Measurements from ENCODE around the gene RGS6. TPM values are rescaled to one million over a fixed set of nuclear protein-coding genes. Genes with fewer than 3 reads are reported as not detected.

Gene RGS6
- polyA plus RNA-seq, 3 donors, result not detected

DNA sequence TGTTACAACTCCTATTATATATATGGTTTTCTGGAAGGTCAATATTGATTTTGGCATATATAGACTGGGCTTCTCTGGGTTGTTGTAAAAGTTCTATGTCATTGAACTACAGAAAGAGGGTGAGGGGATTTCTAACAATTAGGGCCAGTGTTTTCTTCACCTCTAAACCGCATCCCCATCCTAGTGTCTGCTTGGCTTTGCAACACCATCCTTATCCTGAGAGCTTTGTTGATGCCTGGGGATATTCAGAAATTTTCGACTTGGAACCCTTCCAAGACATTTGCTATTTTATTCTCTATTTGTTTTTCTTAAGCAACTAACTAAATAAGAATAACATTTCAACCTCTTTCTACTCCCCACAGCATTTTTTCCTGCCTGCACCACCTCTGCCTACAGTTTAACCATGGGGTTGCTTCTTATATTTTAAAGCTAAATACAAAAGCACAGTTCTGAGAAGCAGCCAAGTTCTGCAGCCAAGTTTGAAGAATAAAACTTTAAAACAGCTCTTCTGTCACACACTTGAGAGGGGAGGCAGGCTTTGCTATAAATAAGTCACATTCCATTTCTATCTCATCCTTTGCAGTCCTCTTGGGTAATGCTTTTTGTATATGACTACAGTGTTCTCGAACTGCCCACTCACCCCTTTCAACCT is 53.4 kb downstream of the RGS6 start:
- WGBS (ENCODE audit: insufficient coverage), result 100% methylated on average over 1 of the region's 3 CpGs
- Histone ChIP-seq H3K9me3 (replicated peaks in 1 of 2; ENCODE audit: control insufficient read depth in 1 of 2, insufficient read depth in 1 of 2, low read length in 2 of 2) (no peaks in the 10 kb centered on the region), H3K4me1 (ENCODE audit: control insufficient read depth in 1 of 2, insufficient read depth in 2 of 2, low read length in 2 of 2) (no peaks in the 10 kb centered on the region), H4K20me1 (ENCODE audit: insufficient read depth, low read length) (no peaks in the 10 kb centered on the region), H3K4me2 (replicated peaks; ENCODE audit: extremely low read depth, low read length, poor library complexity, severe bottlenecking) (no peak overlapping the region), H3K4me3 (replicated peaks in 1 of 3; ENCODE audit: low read depth in 2 of 3, low read length in 3 of 3) (no peak overlapping the region), H3K9ac (ENCODE audit: insufficient read depth, low read length, poor library complexity, severe bottlenecking) (no peak overlapping the region), H3K27me3 (ENCODE audit: control insufficient read depth in 2 of 2, insufficient read depth in 2 of 2, low read length in 2 of 2) (no peaks in the 10 kb centered on the region), H3K36me3 (replicated peaks in 1 of 2; ENCODE audit: control insufficient read depth in 1 of 2, insufficient read depth in 2 of 2, low read length in 2 of 2) (no peaks in the 10 kb centered on the region), H3K79me2 (ENCODE audit: insufficient read depth, low read length) (no peaks in the 10 kb centered on the region), H3K27ac (ENCODE audit: low read depth in 1 of 2, low read length in 2 of 2) (no peak overlapping the region), H2AFZ (ENCODE audit: insufficient read depth, low read depth, low read length, poor library complexity, severe bottlenecking) (no peak overlapping the region)
- no peak for DNase-seq
- Mint-ChIP-seq H3K9me3 (peaks cover 2 to 8% (median 4%) of the 10 kb centered on the region in 7 donors), H3K27me3 (ENCODE audit: low read depth in 3 of 3) (peaks cover 0 to 4% (median 2%) of the 10 kb centered on the region in 3 donors), H3K4me1 (no peaks in the 10 kb centered on the region), H3K4me3 (no peak overlapping the region), H3K36me3 (no peaks in the 10 kb centered on the region), H3K27ac (no peak overlapping the region)
- intact Hi-C loops (cut with micrococcal nuclease), result no loop called here
- TF ChIP-seq, protein P1, sequence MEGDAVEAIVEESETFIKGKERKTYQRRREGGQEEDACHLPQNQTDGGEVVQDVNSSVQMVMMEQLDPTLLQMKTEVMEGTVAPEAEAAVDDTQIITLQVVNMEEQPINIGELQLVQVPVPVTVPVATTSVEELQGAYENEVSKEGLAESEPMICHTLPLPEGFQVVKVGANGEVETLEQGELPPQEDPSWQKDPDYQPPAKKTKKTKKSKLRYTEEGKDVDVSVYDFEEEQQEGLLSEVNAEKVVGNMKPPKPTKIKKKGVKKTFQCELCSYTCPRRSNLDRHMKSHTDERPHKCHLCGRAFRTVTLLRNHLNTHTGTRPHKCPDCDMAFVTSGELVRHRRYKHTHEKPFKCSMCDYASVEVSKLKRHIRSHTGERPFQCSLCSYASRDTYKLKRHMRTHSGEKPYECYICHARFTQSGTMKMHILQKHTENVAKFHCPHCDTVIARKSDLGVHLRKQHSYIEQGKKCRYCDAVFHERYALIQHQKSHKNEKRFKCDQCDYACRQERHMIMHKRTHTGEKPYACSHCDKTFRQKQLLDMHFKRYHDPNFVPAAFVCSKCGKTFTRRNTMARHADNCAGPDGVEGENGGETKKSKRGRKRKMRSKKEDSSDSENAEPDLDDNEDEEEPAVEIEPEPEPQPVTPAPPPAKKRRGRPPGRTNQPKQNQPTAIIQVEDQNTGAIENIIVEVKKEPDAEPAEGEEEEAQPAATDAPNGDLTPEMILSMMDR (IDR thresholded peaks at IDR 0.05), result no peak

DNA sequence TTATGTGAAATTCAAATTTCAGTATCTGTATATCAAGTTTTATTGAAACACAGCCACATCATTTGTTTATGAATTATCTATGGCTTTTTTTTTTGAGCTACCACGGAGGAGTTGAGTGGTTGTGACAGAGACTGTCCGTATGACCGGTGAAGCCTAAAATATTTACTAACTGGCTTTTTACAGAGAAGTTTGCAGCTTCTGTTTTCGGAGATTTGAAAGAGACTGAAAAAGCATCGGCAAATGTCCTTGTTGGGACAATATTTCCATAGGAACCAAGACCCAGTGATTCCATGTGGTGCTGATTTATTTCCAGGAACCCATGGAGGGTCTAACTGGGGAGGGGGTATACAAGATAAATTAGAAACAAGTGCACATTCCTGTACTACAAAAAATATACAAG is 56.2 kb downstream of the RGS6 start:
- H3K9me3 ChIP-seq (replicated peaks in 1 of 2; ENCODE audit: control insufficient read depth in 1 of 2, insufficient read depth in 1 of 2, low read length in 2 of 2), result no peaks in the 10 kb centered on the region
- H3K79me2 ChIP-seq (ENCODE audit: insufficient read depth, low read length), result no peaks in the 10 kb centered on the region
- no peak overlapping the region for H3K27ac ChIP-seq (ENCODE audit: low read depth in 1 of 2, low read length in 2 of 2)
- no peak for DNase-seq
- intact Hi-C loops (cut with micrococcal nuclease), result no loop called here
- H3K9ac ChIP-seq (ENCODE audit: insufficient read depth, low read length, poor library complexity, severe bottlenecking), result no peak overlapping the region
- H3K4me2 ChIP-seq (replicated peaks; ENCODE audit: extremely low read depth, low read length, poor library complexity, severe bottlenecking), result no peak overlapping the region
- H3K9me3 Mint-ChIP-seq, result peaks cover 0 to 2% (median 0%) of the 10 kb centered on the region in 7 donors
- peaks cover 1 to 2% (median 2%) of the 10 kb centered on the region in 3 donors for H3K27me3 Mint-ChIP-seq (ENCODE audit: low read depth in 3 of 3)
- no peaks in the 10 kb centered on the region for H3K4me1 Mint-ChIP-seq
- H3K4me1 ChIP-seq (ENCODE audit: control insufficient read depth in 1 of 2, insufficient read depth in 2 of 2, low read length in 2 of 2), result no peaks in the 10 kb centered on the region
- no peak overlapping the region for H3K4me3 ChIP-seq (replicated peaks in 1 of 3; ENCODE audit: low read depth in 2 of 3, low read length in 3 of 3)
- no peaks in the 10 kb centered on the region for H3K36me3 ChIP-seq (replicated peaks in 1 of 2; ENCODE audit: control insufficient read depth in 1 of 2, insufficient read depth in 2 of 2, low read length in 2 of 2)
- H3K27me3 ChIP-seq (ENCODE audit: control insufficient read depth in 2 of 2, insufficient read depth in 2 of 2, low read length in 2 of 2), result no peaks in the 10 kb centered on the region
- TF ChIP-seq, protein P1 (IDR thresholded peaks at IDR 0.05), result no peak
- H4K20me1 ChIP-seq (ENCODE audit: insufficient read depth, low read length), result no peaks in the 10 kb centered on the region
- H3K4me3 Mint-ChIP-seq, result no peak overlapping the region
- no peaks in the 10 kb centered on the region for H3K36me3 Mint-ChIP-seq
- no peak overlapping the region for H3K27ac Mint-ChIP-seq
- H2AFZ ChIP-seq (ENCODE audit: insufficient read depth, low read depth, low read length, poor library complexity, severe bottlenecking), result no peak overlapping the region
- whole genome bisulfite sequencing (ENCODE audit: insufficient coverage), result no CpG with 5 or more reads among the region's 5 CpGs
